OCI-LY1 (cell line): ENCODE data around the gene SLC35F3.
"Not testable (repeated sequence)": the region's sequence is repeated elsewhere in the genome, so short reads cannot be mapped to it uniquely, and the experiment has no call there.

Experiments used
- H2AFZ ChIP-seq: fragments of 200-600 bp; sonication (generic), shearing (Covaris generic); 2 replicates; pipeline ENCODE4 v1.6.0; 2014; ENCODE audit warnings: antibody characterized with exemption, mild to moderate bottlenecking, low read length
- H3F3A ChIP-seq: fragments of 200-600 bp; sonication (generic), shearing (Covaris generic); 2 replicates; pipeline ENCODE4 v1.6.0; 2014; ENCODE audit warnings: mild to moderate bottlenecking, antibody characterized with exemption, low read length, moderate library complexity; ENCODE audit not compliant: insufficient read depth
- H3K27ac ChIP-seq: fragments of 200-600 bp; sonication (generic); 2 replicates; pipeline ENCODE4 v1.5.1; 2014; ENCODE audit warnings: low read length, mixed run types, mild to moderate bottlenecking, low read depth; ENCODE audit not compliant: poor library complexity, severe bottlenecking
- H3K27me3 ChIP-seq: fragments of 200-600 bp; sonication (generic); 2 replicates; pipeline ENCODE4 v1.6.0; 2014; ENCODE audit warnings: antibody characterized with exemption, mild to moderate bottlenecking, low read length, moderate library complexity; ENCODE audit not compliant: insufficient read depth
- H3K36me3 ChIP-seq: fragments of 200-600 bp; sonication (generic); 2 replicates; pipeline ENCODE4 v1.6.1; 2014; ENCODE audit warnings: mild to moderate bottlenecking, antibody characterized with exemption, low read length, moderate library complexity, mixed read lengths; ENCODE audit not compliant: insufficient read depth
- H3K4me1 ChIP-seq: fragments of 200-600 bp; sonication (generic); 2 replicates; pipeline ENCODE4 v1.5.1; 2014; ENCODE audit warnings: mild to moderate bottlenecking, low read length, moderate library complexity; ENCODE audit not compliant: insufficient read depth, severe bottlenecking
- H3K4me2 ChIP-seq: fragments of 200-600 bp; sonication (generic), shearing (Covaris generic); 2 replicates; pipeline ENCODE4 v1.6.1; 2014; ENCODE audit warnings: low read length
- H3K4me3 ChIP-seq: fragments of 200-600 bp; sonication (generic); 2 replicates; pipeline ENCODE4 v1.5.1; 2014; ENCODE audit warnings: low read length, low read depth, mild to moderate bottlenecking, mixed read lengths; ENCODE audit not compliant: poor library complexity, severe bottlenecking
- H3K79me2 ChIP-seq: fragments of 200-600 bp; shearing (Covaris generic); 2 replicates; pipeline ENCODE4 v1.6.1; 2016; ENCODE audit warnings: mixed run types, low read length, mixed read lengths; ENCODE audit not compliant: insufficient read depth
- H3K9ac ChIP-seq: fragments of 200-600 bp; sonication (generic), shearing (Covaris generic); 2 replicates; pipeline ENCODE4 v1.6.1; 2014; ENCODE audit warnings: mild to moderate bottlenecking, low read length, mixed read lengths
- H3K9me2 ChIP-seq: fragments of 200-600 bp; sonication (generic), shearing (Covaris generic); 2 replicates; pipeline ENCODE4 v1.6.1; 2014; ENCODE audit warnings: low read depth, mild to moderate bottlenecking, low read length, mixed read lengths
- H3K9me3 ChIP-seq: fragments of 200-600 bp; shearing (Covaris generic); 2 replicates; pipeline ENCODE4 v1.6.1; 2014; ENCODE audit warnings: low read length, mixed read lengths
- H4K20me1 ChIP-seq: fragments of 200-600 bp; sonication (generic), shearing (Covaris generic); 2 replicates; pipeline ENCODE4 v1.6.0; 2016; ENCODE audit warnings: mild to moderate bottlenecking, low read length; ENCODE audit not compliant: insufficient read depth
- EZH2 ChIP-seq: fragments of 200-600 bp; sonication (generic), shearing (Covaris generic); IDR thresholded peaks from 2 replicates; pipeline ENCODE4 v1.8.0; 2017; ENCODE audit warnings: borderline replicate concordance, mixed run types, mild to moderate bottlenecking, antibody characterized with exemption, low read length, moderate library complexity, mixed read lengths
- TF ChIP-seq, protein P1 (sequence below): fragments of 200-600 bp; sonication (generic), shearing (Covaris generic); IDR thresholded peaks from 2 replicates; pipeline ENCODE4 v1.5.1; 2017; ENCODE audit warnings: mild to moderate bottlenecking, antibody characterized with exemption, low read length, moderate library complexity, mixed read lengths

The SLC35F3 gene

DNA sequence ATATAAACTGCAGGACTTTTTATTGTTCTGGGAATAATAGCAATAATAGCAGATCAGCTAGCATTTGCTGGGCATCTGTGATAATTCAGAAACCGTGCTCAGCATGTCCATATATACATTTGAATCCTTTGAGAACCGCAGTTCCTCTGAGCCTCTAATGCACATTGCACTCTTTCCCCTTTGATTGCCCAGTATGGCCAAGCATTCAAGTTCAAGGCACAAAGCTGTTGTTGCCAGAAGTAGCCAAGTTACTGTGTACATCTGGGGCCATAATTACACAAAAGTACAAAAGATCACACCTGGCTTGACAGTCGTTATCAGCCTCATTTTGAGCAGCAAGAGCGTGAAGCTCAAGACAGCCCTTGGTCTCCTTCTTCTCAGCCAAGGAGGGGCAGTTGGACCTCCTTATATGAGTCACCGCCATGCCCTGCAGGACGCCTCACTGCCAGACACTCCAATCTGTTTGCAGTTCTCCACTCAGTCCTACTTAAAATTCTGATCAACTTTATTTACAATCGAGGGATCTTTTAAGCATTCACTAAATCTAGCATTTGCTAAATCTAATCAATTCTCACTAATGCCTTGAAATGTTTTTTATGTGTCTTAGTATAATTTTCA, 216.0 kb downstream of the SLC35F3 start:
- Histone ChIP-seq H3K27me3 (no peaks in the 10 kb centered on the region; the same call in 1 of the 2 replicates), H3K4me3 (no peak overlapping the region)

GRCh38 chr1:234121659-234122058, 217.2 kb downstream of the SLC35F3 start:
- not testable (repeated sequence) for H3K27me3 ChIP-seq, H3K79me2 ChIP-seq, H3F3A ChIP-seq, H3K9me3 ChIP-seq, H3K4me2 ChIP-seq, H3K4me1 ChIP-seq, H3K36me3 ChIP-seq, H3K9ac ChIP-seq, H3K27ac ChIP-seq, H2AFZ ChIP-seq, H4K20me1 ChIP-seq, H3K9me2 ChIP-seq, H3K4me3 ChIP-seq

More for the DNA sequence above, 216.0 kb downstream of the SLC35F3 start:
- Histone ChIP-seq H3K9ac (no peak overlapping the region), H3K79me2 (no peaks in the 10 kb centered on the region), H3K36me3 (no peaks in the 10 kb centered on the region), H4K20me1 (no peaks in the 10 kb centered on the region), H3K4me2 (no peak overlapping the region), H2AFZ (no peak overlapping the region), H3F3A (no peaks in the 10 kb centered on the region), H3K9me2 (no peaks in the 10 kb centered on the region), H3K27ac (no peak overlapping the region), H3K9me3 (no peaks in the 10 kb centered on the region), H3K4me1 (no peaks in the 10 kb centered on the region)
- TF ChIP-seq EZH2: no peak
- TF ChIP-seq, protein P1, sequence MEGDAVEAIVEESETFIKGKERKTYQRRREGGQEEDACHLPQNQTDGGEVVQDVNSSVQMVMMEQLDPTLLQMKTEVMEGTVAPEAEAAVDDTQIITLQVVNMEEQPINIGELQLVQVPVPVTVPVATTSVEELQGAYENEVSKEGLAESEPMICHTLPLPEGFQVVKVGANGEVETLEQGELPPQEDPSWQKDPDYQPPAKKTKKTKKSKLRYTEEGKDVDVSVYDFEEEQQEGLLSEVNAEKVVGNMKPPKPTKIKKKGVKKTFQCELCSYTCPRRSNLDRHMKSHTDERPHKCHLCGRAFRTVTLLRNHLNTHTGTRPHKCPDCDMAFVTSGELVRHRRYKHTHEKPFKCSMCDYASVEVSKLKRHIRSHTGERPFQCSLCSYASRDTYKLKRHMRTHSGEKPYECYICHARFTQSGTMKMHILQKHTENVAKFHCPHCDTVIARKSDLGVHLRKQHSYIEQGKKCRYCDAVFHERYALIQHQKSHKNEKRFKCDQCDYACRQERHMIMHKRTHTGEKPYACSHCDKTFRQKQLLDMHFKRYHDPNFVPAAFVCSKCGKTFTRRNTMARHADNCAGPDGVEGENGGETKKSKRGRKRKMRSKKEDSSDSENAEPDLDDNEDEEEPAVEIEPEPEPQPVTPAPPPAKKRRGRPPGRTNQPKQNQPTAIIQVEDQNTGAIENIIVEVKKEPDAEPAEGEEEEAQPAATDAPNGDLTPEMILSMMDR: no peak

- H3K9me3 ChIP-seq, H3K4me3 ChIP-seq, H3K9ac ChIP-seq, H3F3A ChIP-seq, H3K27me3 ChIP-seq, H4K20me1 ChIP-seq, H2AFZ ChIP-seq, H3K79me2 ChIP-seq, H3K36me3 ChIP-seq, H3K4me2 ChIP-seq, H3K4me1 ChIP-seq, H3K27ac ChIP-seq, H3K9me2 ChIP-seq: not testable (repeated sequence)
Measured at GRCh38 chr1:234122571-234122970, 218.1 kb downstream of the SLC35F3 start.

DNA sequence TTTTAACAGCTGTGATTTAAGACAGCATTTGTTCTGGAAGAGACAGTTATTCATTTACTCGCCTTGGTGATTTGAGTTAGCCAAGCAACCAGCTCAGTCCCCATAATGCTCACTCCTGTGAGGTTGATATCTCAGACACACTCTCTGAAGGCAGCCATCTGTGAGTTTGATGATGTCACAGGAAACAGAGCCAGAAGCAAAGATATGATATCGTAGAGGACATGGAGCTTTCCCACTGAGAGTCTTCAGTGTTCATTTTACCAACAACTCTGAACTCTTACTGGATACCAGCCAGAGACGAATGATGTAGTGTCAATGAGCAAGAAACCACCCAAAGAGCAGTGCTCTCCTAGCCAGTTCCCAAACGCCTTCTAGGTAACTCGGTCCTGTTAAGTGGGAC, 219.4 kb downstream of the SLC35F3 start:
- no peaks in the 10 kb centered on the region for H3K36me3 ChIP-seq

More for the DNA sequence above, 219.4 kb downstream of the SLC35F3 start:
- no peaks in the 10 kb centered on the region for H3K79me2 ChIP-seq
- no peak overlapping the region for H3K4me2 ChIP-seq
- H3K9me3 ChIP-seq: no peaks in the 10 kb centered on the region
- no peaks in the 10 kb centered on the region for H3K27me3 ChIP-seq
- no peak overlapping the region for H3K27ac ChIP-seq
- no peaks in the 10 kb centered on the region for H3F3A ChIP-seq
- H4K20me1 ChIP-seq: no peaks in the 10 kb centered on the region
- H3K4me1 ChIP-seq: no peaks in the 10 kb centered on the region
- TF ChIP-seq, protein P1: no peak
- TF ChIP-seq EZH2: no peak
- H3K4me3 ChIP-seq: no peak overlapping the region
- no peak overlapping the region for H2AFZ ChIP-seq
- no peak overlapping the region for H3K9ac ChIP-seq
- H3K9me2 ChIP-seq: no peaks in the 10 kb centered on the region
